ENCODE measurements around the gene DCAF8. TPM values are rescaled to one million over a fixed set of nuclear protein-coding genes. Genes with fewer than 3 reads are reported as not detected.

DCAF8 gene
- total RNA-seq, 1 donor from 2014 or later = 172 TPM

- Mint-ChIP-seq H3K27me3 (peaks cover 8% of the 10 kb centered on the region), H3K36me3 (ENCODE audit: insufficient read depth) (no peaks in the 10 kb centered on the region), H3K9me3 (ENCODE audit: low read depth) (no peaks in the 10 kb centered on the region), H3K27ac (no peak overlapping the region), H3K4me1 (ENCODE audit: low read depth) (peaks cover 1% of the 10 kb centered on the region), H3K4me3 (ENCODE audit: low read depth) (no peak overlapping the region)
- TF ChIP-seq CTCF (IDR thresholded peaks at IDR 0.05; ENCODE audit: unreplicated experiment) = no peak
- DNase-seq (ENCODE audit: low spot score, unreplicated experiment) = no peak
Measured at GRCh38 chr1:160179336-160179735, 83.0 kb downstream of the DCAF8 start.

- TF ChIP-seq CTCF (IDR thresholded peaks at IDR 0.05; ENCODE audit: unreplicated experiment) = no peak
- Mint-ChIP-seq H3K4me1 (ENCODE audit: low read depth) (peaks cover 1% of the 10 kb centered on the region), H3K27ac (no peak overlapping the region), H3K9me3 (ENCODE audit: low read depth) (no peaks in the 10 kb centered on the region), H3K36me3 (ENCODE audit: insufficient read depth) (no peaks in the 10 kb centered on the region), H3K4me3 (ENCODE audit: low read depth) (no peak overlapping the region), H3K27me3 (peaks cover 10% of the 10 kb centered on the region)
- DNase-seq (ENCODE audit: low spot score, unreplicated experiment) = no peak
Measured at GRCh38 chr1:160178731-160179130, 83.6 kb downstream of the DCAF8 start.

- Mint-ChIP-seq H3K36me3 (ENCODE audit: insufficient read depth) (no peaks in the 10 kb centered on the region), H3K27me3 (peaks cover 18% of the 10 kb centered on the region), H3K9me3 (ENCODE audit: low read depth) (no peaks in the 10 kb centered on the region), H3K4me3 (ENCODE audit: low read depth) (no peak overlapping the region), H3K4me1 (ENCODE audit: low read depth) (no peaks in the 10 kb centered on the region), H3K27ac (no peak overlapping the region)
- no peak for DNase-seq (ENCODE audit: low spot score, unreplicated experiment)
- no peak for TF ChIP-seq CTCF (IDR thresholded peaks at IDR 0.05; ENCODE audit: unreplicated experiment)
Measured at GRCh38 chr1:160177667-160178066, 84.7 kb downstream of the DCAF8 start.

GRCh38 chr1:160177231-160177630, 85.1 kb downstream of the DCAF8 start:
- Mint-ChIP-seq H3K9me3 (ENCODE audit: low read depth) (no peaks in the 10 kb centered on the region), H3K27me3 (peaks cover 21% of the 10 kb centered on the region), H3K27ac (no peak overlapping the region), H3K36me3 (ENCODE audit: insufficient read depth) (no peaks in the 10 kb centered on the region), H3K4me3 (ENCODE audit: low read depth) (no peak overlapping the region), H3K4me1 (ENCODE audit: low read depth) (no peaks in the 10 kb centered on the region)
- no peak for TF ChIP-seq CTCF (IDR thresholded peaks at IDR 0.05; ENCODE audit: unreplicated experiment)
- no peak for DNase-seq (ENCODE audit: low spot score, unreplicated experiment)

GRCh38 chr1:160171980-160172379, 90.4 kb downstream of the DCAF8 start:
- peaks cover 3% of the 10 kb centered on the region for H3K4me1 Mint-ChIP-seq (ENCODE audit: low read depth)
- DNase-seq (ENCODE audit: low spot score, unreplicated experiment) = no peak
- H3K27ac Mint-ChIP-seq = no peak overlapping the region
- peaks cover 49% of the 10 kb centered on the region for H3K27me3 Mint-ChIP-seq
- no peaks in the 10 kb centered on the region for H3K9me3 Mint-ChIP-seq (ENCODE audit: low read depth)
- H3K4me3 Mint-ChIP-seq (ENCODE audit: low read depth) = no peak overlapping the region
- H3K36me3 Mint-ChIP-seq (ENCODE audit: insufficient read depth) = no peaks in the 10 kb centered on the region
- TF ChIP-seq CTCF (IDR thresholded peaks at IDR 0.05; ENCODE audit: unreplicated experiment) = no peak
